ENCODE results near the gene ATG7. TPM values are rescaled to one million over a fixed set of nuclear protein-coding genes. Genes with fewer than 3 reads are reported as not detected.

ATG7 gene
- total RNA-seq, 1 donor from 2014 or later: 45.2 TPM

GRCh38 chr3:11258958-11259357, 13.2 kb upstream of the ATG7 start:
- no peak for DNase-seq (ENCODE audit: low spot score)
- intact Hi-C loops (cut with micrococcal nuclease): no loop called here
- peaks cover 7% of the 10 kb centered on the region for H3K36me3 Mint-ChIP-seq (ENCODE audit: low read depth)
- H3K27ac Mint-ChIP-seq: no peak overlapping the region
- H3K9me3 Mint-ChIP-seq: peaks cover 8% of the 10 kb centered on the region
- H3K4me1 Mint-ChIP-seq (ENCODE audit: low read depth): no peaks in the 10 kb centered on the region
- H3K4me3 Mint-ChIP-seq (ENCODE audit: low read depth): no peak overlapping the region
- peaks cover 3% of the 10 kb centered on the region for H3K27me3 Mint-ChIP-seq (ENCODE audit: low read depth)

DNA sequence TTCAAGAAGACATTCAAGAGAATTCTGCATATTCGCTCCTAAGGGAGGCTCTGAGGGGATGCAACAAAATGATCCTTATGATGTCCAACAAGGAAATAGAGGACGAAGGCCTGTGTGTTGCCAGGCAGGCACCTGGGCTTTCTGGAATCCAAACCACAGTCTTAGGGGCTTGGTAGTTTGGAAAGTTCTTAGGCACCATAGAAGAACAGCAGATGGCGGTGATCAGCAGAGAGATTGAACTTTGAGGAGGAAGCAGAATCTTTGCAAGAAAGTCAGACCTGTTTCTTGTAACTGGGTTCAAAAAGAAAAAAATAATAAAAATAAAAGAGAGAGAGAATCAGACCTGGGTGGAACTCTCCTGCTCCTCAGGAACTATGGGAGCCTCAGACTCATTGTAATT, 11.7 kb upstream of the ATG7 start:
- Mint-ChIP-seq H3K27me3 (ENCODE audit: low read depth) (peaks cover 10% of the 10 kb centered on the region), H3K4me1 (ENCODE audit: low read depth) (no peaks in the 10 kb centered on the region), H3K27ac (no peak overlapping the region), H3K9me3 (peaks cover 3% of the 10 kb centered on the region), H3K36me3 (ENCODE audit: low read depth) (no peaks in the 10 kb centered on the region), H3K4me3 (ENCODE audit: low read depth) (no peak overlapping the region)
- DNase-seq (ENCODE audit: low spot score): no peak
- intact Hi-C loops (cut with micrococcal nuclease): no loop called here

DNA sequence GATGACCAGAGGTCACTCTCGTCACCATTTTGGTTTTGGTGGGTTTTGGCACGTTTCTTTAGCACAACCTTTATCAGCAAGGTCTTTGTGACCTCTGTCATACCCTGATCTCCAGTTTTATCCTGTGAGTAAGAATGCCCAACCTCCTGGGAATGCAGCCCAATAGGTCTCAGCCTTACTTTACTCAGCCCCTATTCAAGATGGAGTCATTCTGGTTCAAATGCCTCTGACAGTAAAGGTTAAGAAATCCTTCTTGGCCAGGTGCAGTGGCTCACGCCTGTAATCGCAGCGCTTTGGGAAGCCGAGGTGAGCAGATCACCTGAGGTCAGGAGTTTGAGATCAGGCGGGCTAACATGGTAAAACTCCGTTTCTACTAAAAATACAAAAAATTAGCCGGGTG, 3.2 kb upstream of the ATG7 start:
- Mint-ChIP-seq H3K4me3 (ENCODE audit: low read depth) (no peak overlapping the region), H3K27ac (no peak overlapping the region), H3K36me3 (ENCODE audit: low read depth) (peaks cover 3% of the 10 kb centered on the region), H3K9me3 (no peaks in the 10 kb centered on the region), H3K4me1 (ENCODE audit: low read depth) (peaks cover 23% of the 10 kb centered on the region), H3K27me3 (ENCODE audit: low read depth) (peaks cover 12% of the 10 kb centered on the region)
- intact Hi-C loops (cut with micrococcal nuclease): no loop called here
- DNase-seq (ENCODE audit: low spot score): no peak

GRCh38 chr3:11272906-11273574, 843 bp downstream of the ATG7 start:
- Mint-ChIP-seq H3K4me1 (ENCODE audit: low read depth) (peaks cover 43% of the 10 kb centered on the region), H3K36me3 (ENCODE audit: low read depth) (peaks cover 37% of the 10 kb centered on the region)

DNA sequence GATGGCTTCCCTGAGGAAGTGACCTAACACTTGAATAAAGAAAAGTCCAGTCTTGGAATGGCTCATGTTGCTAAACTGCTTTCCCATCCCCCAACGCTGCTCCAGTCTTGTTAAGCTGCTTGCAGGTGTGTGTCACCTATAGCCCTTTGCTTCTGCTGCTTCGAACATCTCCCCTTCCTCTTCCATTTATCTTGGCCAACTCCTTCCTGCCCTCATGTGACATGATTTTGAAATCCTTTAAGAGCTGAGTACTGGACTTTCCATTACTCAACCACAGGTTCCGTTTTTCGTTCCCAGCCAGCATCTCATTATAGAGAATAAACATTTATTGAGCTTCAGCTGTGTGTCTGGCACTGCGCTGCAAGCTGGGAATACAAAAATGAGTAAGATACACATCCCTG, 1.7 kb downstream of the ATG7 start:
- Mint-ChIP-seq H3K4me3 (ENCODE audit: low read depth) (peak overlapping the region; percentile 90), H3K36me3 (ENCODE audit: low read depth) (peaks cover 43% of the 10 kb centered on the region), H3K4me1 (ENCODE audit: low read depth) (peaks cover 49% of the 10 kb centered on the region), H3K27me3 (ENCODE audit: low read depth) (no peaks in the 10 kb centered on the region), H3K9me3 (peaks cover 10% of the 10 kb centered on the region), H3K27ac (peak overlapping the region; percentile 36)
- intact Hi-C loops (cut with micrococcal nuclease): loop anchor here (2.0 to 5.0 kb wide), 3 partner anchors 33 to 58 kb away; no protein-coding TSS in a partner anchor
- no peak for DNase-seq (ENCODE audit: low spot score)

More at GRCh38 chr3:11272906-11273574, 843 bp downstream of the ATG7 start:
- peak overlapping the region; percentile 90 for H3K4me3 Mint-ChIP-seq (ENCODE audit: low read depth)
- DNase-seq (ENCODE audit: low spot score): no peak
- H3K9me3 Mint-ChIP-seq: peaks cover 10% of the 10 kb centered on the region
- intact Hi-C loops (cut with micrococcal nuclease): loop anchor here (1.0 to 5.0 kb wide), 4 partner anchors 18 to 59 kb away; no protein-coding TSS in a partner anchor
- H3K27me3 Mint-ChIP-seq (ENCODE audit: low read depth): no peaks in the 10 kb centered on the region
- H3K27ac Mint-ChIP-seq: peak overlapping the region; percentile 93

GRCh38 chr3:11274566-11275142, 2.5 kb downstream of the ATG7 start:
- H3K4me3 Mint-ChIP-seq (ENCODE audit: low read depth): no peak overlapping the region
- H3K27me3 Mint-ChIP-seq (ENCODE audit: low read depth): no peaks in the 10 kb centered on the region
- no peak overlapping the region for H3K27ac Mint-ChIP-seq
- peaks cover 10% of the 10 kb centered on the region for H3K9me3 Mint-ChIP-seq
- H3K36me3 Mint-ChIP-seq (ENCODE audit: low read depth): peaks cover 45% of the 10 kb centered on the region
- no peak for DNase-seq (ENCODE audit: low spot score)
- H3K4me1 Mint-ChIP-seq (ENCODE audit: low read depth): peaks cover 51% of the 10 kb centered on the region
- intact Hi-C loops (cut with micrococcal nuclease): loop anchor here (5.0 kb wide), 1 partner anchor 58 kb away; no protein-coding TSS in a partner anchor

DNA sequence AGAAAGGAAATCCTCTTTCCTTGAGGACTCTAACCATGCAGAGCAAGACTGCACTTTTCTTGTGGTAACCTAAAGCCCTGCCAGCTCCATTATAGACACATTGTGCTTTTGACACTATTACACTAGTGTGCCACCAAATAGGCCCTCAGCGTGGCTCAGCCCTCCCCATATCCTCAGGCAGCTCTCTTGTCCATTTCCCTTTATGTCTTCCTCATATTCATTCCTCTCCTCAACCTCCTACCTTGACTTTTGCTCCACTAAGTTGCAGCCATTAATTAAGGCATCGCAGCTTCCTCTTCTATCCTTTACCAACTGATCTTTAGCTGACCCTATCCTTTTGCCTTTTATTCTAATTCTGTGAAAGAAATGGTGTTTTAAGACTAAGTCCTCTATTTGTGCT, 3.7 kb downstream of the ATG7 start:
- no peaks in the 10 kb centered on the region for H3K27me3 Mint-ChIP-seq (ENCODE audit: low read depth)
- no peak for DNase-seq (ENCODE audit: low spot score)
- no peak overlapping the region for H3K4me3 Mint-ChIP-seq (ENCODE audit: low read depth)
- intact Hi-C loops (cut with micrococcal nuclease): no loop called here
- H3K9me3 Mint-ChIP-seq: peaks cover 10% of the 10 kb centered on the region
- H3K4me1 Mint-ChIP-seq (ENCODE audit: low read depth): peaks cover 44% of the 10 kb centered on the region
- H3K36me3 Mint-ChIP-seq (ENCODE audit: low read depth): peaks cover 54% of the 10 kb centered on the region
- no peak overlapping the region for H3K27ac Mint-ChIP-seq

DNA sequence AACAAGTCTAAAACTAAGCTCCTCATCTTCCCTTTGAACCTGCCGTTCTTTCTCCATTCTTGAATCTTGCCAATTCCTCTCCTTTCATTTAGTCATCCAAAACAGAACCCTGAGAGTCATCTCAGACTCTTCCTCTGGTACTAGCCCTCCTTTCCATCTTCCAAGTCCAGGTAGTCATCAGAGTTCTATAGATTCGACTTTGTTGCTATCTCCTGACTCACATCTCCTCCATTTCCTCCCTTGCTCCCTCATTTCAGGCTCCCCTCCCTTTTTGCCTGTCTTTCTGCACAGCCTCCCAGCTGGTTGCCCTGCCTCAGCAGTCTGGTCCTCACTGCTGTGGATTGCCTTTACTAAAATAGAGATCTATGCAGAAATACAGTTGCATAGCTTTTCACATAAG, 4.7 kb downstream of the ATG7 start:
- Mint-ChIP-seq H3K4me1 (ENCODE audit: low read depth) (peaks cover 41% of the 10 kb centered on the region), H3K36me3 (ENCODE audit: low read depth) (peaks cover 64% of the 10 kb centered on the region), H3K27ac (no peak overlapping the region), H3K27me3 (ENCODE audit: low read depth) (no peaks in the 10 kb centered on the region), H3K4me3 (ENCODE audit: low read depth) (no peak overlapping the region), H3K9me3 (peaks cover 10% of the 10 kb centered on the region)
- no peak for DNase-seq (ENCODE audit: low spot score)
- intact Hi-C loops (cut with micrococcal nuclease): no loop called here

- H3K36me3 Mint-ChIP-seq (ENCODE audit: low read depth): peaks cover 68% of the 10 kb centered on the region
- H3K27me3 Mint-ChIP-seq (ENCODE audit: low read depth): no peaks in the 10 kb centered on the region
- intact Hi-C loops (cut with micrococcal nuclease): no loop called here
- no peak for DNase-seq (ENCODE audit: low spot score)
- peaks cover 20% of the 10 kb centered on the region for H3K4me1 Mint-ChIP-seq (ENCODE audit: low read depth)
- no peak overlapping the region for H3K27ac Mint-ChIP-seq
- H3K4me3 Mint-ChIP-seq (ENCODE audit: low read depth): no peak overlapping the region
- no peaks in the 10 kb centered on the region for H3K9me3 Mint-ChIP-seq
Measured at GRCh38 chr3:11282250-11283138, 10.3 kb downstream of the ATG7 start.

DNA sequence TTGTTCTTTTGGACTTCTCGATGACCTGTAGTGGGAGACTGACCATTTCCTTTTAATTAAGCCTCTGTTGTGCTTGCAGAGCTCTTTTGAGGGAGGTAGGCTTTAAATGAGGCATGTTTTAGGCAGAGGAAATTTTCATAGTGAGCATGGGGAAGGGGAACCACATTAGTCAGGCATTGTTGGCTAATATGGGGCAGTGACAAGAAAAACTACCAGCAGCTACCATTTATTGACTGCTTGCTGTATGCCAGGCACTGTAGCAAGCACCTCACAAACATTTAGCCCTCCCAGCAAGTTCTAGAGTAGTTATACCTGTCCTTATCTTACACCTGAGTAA, 10.9 kb downstream of the ATG7 start:
- Mint-ChIP-seq H3K36me3 (ENCODE audit: low read depth) (peaks cover 63% of the 10 kb centered on the region), H3K9me3 (no peaks in the 10 kb centered on the region)

DNA sequence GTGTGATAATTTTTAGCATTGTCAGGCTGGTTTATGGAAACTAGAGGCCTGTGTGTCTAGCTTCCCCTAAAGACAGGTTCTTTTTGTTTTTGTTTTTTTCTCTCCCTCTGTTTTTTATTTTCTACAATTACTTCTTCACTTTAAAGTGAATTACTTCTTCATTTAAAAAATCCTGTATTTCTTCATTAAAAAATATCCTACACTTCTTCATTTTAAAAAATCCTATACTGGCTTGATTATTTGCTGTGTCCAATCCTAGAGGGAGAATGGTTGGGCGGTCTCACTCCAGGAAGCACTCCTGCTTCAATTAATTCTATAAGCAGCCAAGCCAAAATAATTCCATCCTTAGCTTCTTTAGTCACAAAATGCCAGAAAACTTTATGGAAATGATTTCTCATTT, 11.8 kb downstream of the ATG7 start:
- H3K27me3 Mint-ChIP-seq (ENCODE audit: low read depth): no peaks in the 10 kb centered on the region
- no peak overlapping the region for H3K27ac Mint-ChIP-seq
- H3K4me1 Mint-ChIP-seq (ENCODE audit: low read depth): peaks cover 25% of the 10 kb centered on the region
- H3K9me3 Mint-ChIP-seq: no peaks in the 10 kb centered on the region
- no peak overlapping the region for H3K4me3 Mint-ChIP-seq (ENCODE audit: low read depth)
- intact Hi-C loops (cut with micrococcal nuclease): no loop called here
- DNase-seq (ENCODE audit: low spot score): no peak
- H3K36me3 Mint-ChIP-seq (ENCODE audit: low read depth): peaks cover 60% of the 10 kb centered on the region

More for the DNA sequence above, 10.9 kb downstream of the ATG7 start:
- Mint-ChIP-seq H3K27me3 (ENCODE audit: low read depth) (no peaks in the 10 kb centered on the region), H3K27ac (no peak overlapping the region), H3K4me3 (ENCODE audit: low read depth) (no peak overlapping the region), H3K4me1 (ENCODE audit: low read depth) (peaks cover 25% of the 10 kb centered on the region)
- no peak for DNase-seq (ENCODE audit: low spot score)
- intact Hi-C loops (cut with micrococcal nuclease): no loop called here

GRCh38 chr3:11285471-11285870, 13.3 kb downstream of the ATG7 start:
- no peaks in the 10 kb centered on the region for H3K9me3 Mint-ChIP-seq
- H3K27ac Mint-ChIP-seq: no peak overlapping the region
- H3K36me3 Mint-ChIP-seq (ENCODE audit: low read depth): peaks cover 66% of the 10 kb centered on the region
- no peak for DNase-seq (ENCODE audit: low spot score)
- intact Hi-C loops (cut with micrococcal nuclease): no loop called here
- H3K4me3 Mint-ChIP-seq (ENCODE audit: low read depth): no peak overlapping the region
- peaks cover 39% of the 10 kb centered on the region for H3K4me1 Mint-ChIP-seq (ENCODE audit: low read depth)
- no peaks in the 10 kb centered on the region for H3K27me3 Mint-ChIP-seq (ENCODE audit: low read depth)

DNA sequence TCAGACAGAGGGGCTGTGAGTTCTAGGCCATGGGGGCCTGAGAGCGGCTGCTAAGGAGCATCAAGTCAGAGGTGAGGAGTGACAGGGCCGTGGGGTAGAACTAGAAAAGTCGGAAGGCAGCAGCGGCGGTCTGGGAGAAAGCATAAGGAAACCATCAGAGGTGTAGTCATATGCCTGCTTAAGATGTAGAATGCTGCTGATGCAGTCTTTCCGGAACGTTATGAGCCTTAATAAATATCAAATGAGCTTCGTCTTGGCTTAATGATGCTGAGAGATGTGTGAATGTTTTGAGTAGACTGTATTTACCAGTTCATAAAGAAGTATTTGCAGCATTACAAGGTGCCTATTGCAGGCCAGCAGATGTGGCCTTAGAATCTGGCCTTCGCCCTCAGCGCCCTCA, 15.2 kb downstream of the ATG7 start:
- Mint-ChIP-seq H3K27ac (no peak overlapping the region), H3K9me3 (no peaks in the 10 kb centered on the region), H3K27me3 (ENCODE audit: low read depth) (no peaks in the 10 kb centered on the region), H3K36me3 (ENCODE audit: low read depth) (peaks cover 65% of the 10 kb centered on the region), H3K4me3 (ENCODE audit: low read depth) (no peak overlapping the region), H3K4me1 (ENCODE audit: low read depth) (peaks cover 50% of the 10 kb centered on the region)
- no peak for DNase-seq (ENCODE audit: low spot score)
- intact Hi-C loops (cut with micrococcal nuclease): no loop called here

All from activated T-helper 2 cell treated with anti-CD3 and anti-CD28 coated beads, Interferon-gamma antibody, Interleukin-2, Interleukin-4, amounts not matched to agents 10 μg/mL and 5 μg/mL and 100 μg/mL, durations not matched to agents 14 hours and 24 hours and 36 hours (primary cell).